Ishikawa (cell line): ENCODE data around the gene SALL3.

ENCODE experiments used
- CEBPB ChIP-seq: IDR thresholded peaks from 2 replicates; pipeline ENCODE4 v1.6.1; 2012
- CREB1 ChIP-seq: IDR thresholded peaks from 2 replicates; pipeline ENCODE4 v1.6.1; 2012; ENCODE audit warnings: low read depth
- EGR1 ChIP-seq: IDR thresholded peaks from 2 replicates; pipeline ENCODE4 v1.6.1; 2012
- EP300 ChIP-seq: IDR thresholded peaks from 2 replicates; pipeline ENCODE4 v1.6.1; 2012; ENCODE audit warnings: borderline replicate concordance
- FOXM1 ChIP-seq: IDR thresholded peaks from 2 replicates; pipeline ENCODE4 v1.6.1; 2012; ENCODE audit warnings: low read depth, borderline replicate concordance
- MAX ChIP-seq: IDR thresholded peaks from 2 replicates; pipeline ENCODE4 v1.6.1; 2012
- NFIC ChIP-seq: IDR thresholded peaks from 2 replicates; pipeline ENCODE4 v1.6.1; 2012
- RAD21 ChIP-seq: IDR thresholded peaks from 2 replicates; pipeline ENCODE4 v1.6.1; 2012; ENCODE audit warnings: low read depth
- REST ChIP-seq: IDR thresholded peaks from 2 replicates; pipeline ENCODE4 v1.6.1; 2012; ENCODE audit warnings: low read depth, mild to moderate bottlenecking
- TAF1 ChIP-seq: IDR thresholded peaks from 2 replicates; pipeline ENCODE4 v1.6.1; 2012; ENCODE audit warnings: low read depth, mild to moderate bottlenecking
- TCF12 ChIP-seq: IDR thresholded peaks from 2 replicates; pipeline ENCODE4 v1.6.1; 2012; ENCODE audit warnings: low read depth
- TEAD4 ChIP-seq: IDR thresholded peaks from 2 replicates; pipeline ENCODE4 v1.6.1; 2012
- USF1 ChIP-seq: IDR thresholded peaks from 2 replicates; pipeline ENCODE4 v1.6.1; 2012
- YY1 ChIP-seq: IDR thresholded peaks from 2 replicates; pipeline ENCODE4 v1.6.1; 2012; ENCODE audit warnings: low read depth
- ZBTB7A ChIP-seq: IDR thresholded peaks from 2 replicates; pipeline ENCODE4 v1.6.1; 2012; ENCODE audit warnings: low read depth

SALL3 gene

GRCh38 chr18:79030680-79031079 lies 51.1 kb downstream of the SALL3 start:
- no peak for TF ChIP-seq EP300
- no peak for TF ChIP-seq REST
- no peak for TF ChIP-seq EGR1
- no peak for TF ChIP-seq TCF12
- no peak for TF ChIP-seq TAF1
- peak; percentile 71 for TF ChIP-seq MAX
- TF ChIP-seq FOXM1 = no peak
- TF ChIP-seq YY1 = no peak
- TF ChIP-seq CREB1 = no peak
- TF ChIP-seq TEAD4 = peak; percentile 80
- TF ChIP-seq NFIC = no peak
- 0 out of 2 replicates have a peak, but pooled peaks have one; percentile 17 for TF ChIP-seq USF1
- TF ChIP-seq CEBPB = no peak

GRCh38 chr18:79042276-79042675 lies 62.7 kb downstream of the SALL3 start:
- TF ChIP-seq FOXM1 (no peak), MAX (no peak), CEBPB (no peak), NFIC (no peak), TCF12 (no peak), ZBTB7A (no peak), EGR1 (no peak), TEAD4 (no peak), EP300 (no peak), REST (no peak), RAD21 (no peak), YY1 (no peak), USF1 (no peak), CREB1 (no peak), TAF1 (no peak)

- no peak for TF ChIP-seq MAX
- TF ChIP-seq REST = no peak
- no peak for TF ChIP-seq CREB1
- no peak for TF ChIP-seq TCF12
- no peak for TF ChIP-seq FOXM1
- TF ChIP-seq YY1 = no peak
- no peak for TF ChIP-seq USF1
- TF ChIP-seq EP300 = no peak
- TF ChIP-seq RAD21 = no peak
- TF ChIP-seq CEBPB = no peak
- TF ChIP-seq TEAD4 = no peak
- TF ChIP-seq NFIC = no peak
- TF ChIP-seq ZBTB7A = no peak
- TF ChIP-seq EGR1 = no peak
- TF ChIP-seq TAF1 = no peak
These were observed 63.7 kb downstream of the SALL3 start for GRCh38 chr18:79043288-79043687.

- TF ChIP-seq NFIC = no peak
- TF ChIP-seq MAX = no peak
- no peak for TF ChIP-seq CEBPB
- no peak for TF ChIP-seq RAD21
- TF ChIP-seq TEAD4 = no peak
- TF ChIP-seq CREB1 = no peak
- no peak for TF ChIP-seq TAF1
- no peak for TF ChIP-seq USF1
- TF ChIP-seq TCF12 = no peak
- no peak for TF ChIP-seq FOXM1
- TF ChIP-seq EGR1 = no peak
These were observed 66.9 kb downstream of the SALL3 start for GRCh38 chr18:79046522-79046921.
